ENCODE results near the gene TBC1D9B.

DNA sequence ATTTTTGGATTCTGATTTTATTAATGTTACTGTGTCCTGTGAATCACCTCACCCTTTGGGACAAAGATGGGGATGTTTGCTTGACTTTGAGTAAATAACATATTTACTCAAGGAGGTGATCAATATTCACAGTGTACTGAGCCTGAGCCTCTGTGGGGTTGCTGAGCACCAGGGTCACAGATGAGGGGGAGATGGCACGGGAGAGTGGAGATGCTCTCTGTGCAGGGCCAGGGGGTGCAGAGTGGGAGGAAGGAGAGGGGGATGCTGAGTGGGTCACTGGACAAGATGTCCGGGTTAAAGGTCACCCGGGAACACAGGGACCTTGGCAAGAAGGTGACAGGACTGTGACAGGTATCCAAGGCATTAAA, 83.0 kb downstream of the TBC1D9B start:
- TF ChIP-seq ZNF124 (CRISPR knock-in tag; IDR thresholded peaks at IDR 0.05) (no peak), RCOR1 (IDR thresholded peaks at IDR 0.05; ENCODE audit: borderline replicate concordance in 1 of 2, low read depth in 2 of 2, low read length in 2 of 2) (no peak), SP1 (CRISPR knock-in tag; IDR thresholded peaks at IDR 0.05) (no peak), TGIF2 (CRISPR knock-in tag; IDR thresholded peaks at IDR 0.05) (no peak), NR1H2 (CRISPR knock-in tag; IDR thresholded peaks at IDR 0.05) (no peak), PPARD (CRISPR knock-in tag; IDR thresholded peaks at IDR 0.05) (no peak), RBFOX2 (IDR thresholded peaks at IDR 0.05; ENCODE audit: low read depth, low read length) (no peak), ZNF584 (CRISPR knock-in tag; IDR thresholded peaks at IDR 0.05; ENCODE audit: low read depth) (no peak), PHF20 (IDR thresholded peaks at IDR 0.05; ENCODE audit: partially characterized antibody) (no peak), ETS2 (tag; IDR thresholded peaks at IDR 0.05; ENCODE audit: borderline replicate concordance, poor library complexity, severe bottlenecking) (no peak), ZBTB1 (CRISPR knock-in tag; IDR thresholded peaks at IDR 0.05; ENCODE audit: borderline replicate concordance, low read depth) (no peak), NFE2 (IDR thresholded peaks at IDR 0.05; ENCODE audit: low read depth) (no peak)
- TF ChIP-seq, protein P1, sequence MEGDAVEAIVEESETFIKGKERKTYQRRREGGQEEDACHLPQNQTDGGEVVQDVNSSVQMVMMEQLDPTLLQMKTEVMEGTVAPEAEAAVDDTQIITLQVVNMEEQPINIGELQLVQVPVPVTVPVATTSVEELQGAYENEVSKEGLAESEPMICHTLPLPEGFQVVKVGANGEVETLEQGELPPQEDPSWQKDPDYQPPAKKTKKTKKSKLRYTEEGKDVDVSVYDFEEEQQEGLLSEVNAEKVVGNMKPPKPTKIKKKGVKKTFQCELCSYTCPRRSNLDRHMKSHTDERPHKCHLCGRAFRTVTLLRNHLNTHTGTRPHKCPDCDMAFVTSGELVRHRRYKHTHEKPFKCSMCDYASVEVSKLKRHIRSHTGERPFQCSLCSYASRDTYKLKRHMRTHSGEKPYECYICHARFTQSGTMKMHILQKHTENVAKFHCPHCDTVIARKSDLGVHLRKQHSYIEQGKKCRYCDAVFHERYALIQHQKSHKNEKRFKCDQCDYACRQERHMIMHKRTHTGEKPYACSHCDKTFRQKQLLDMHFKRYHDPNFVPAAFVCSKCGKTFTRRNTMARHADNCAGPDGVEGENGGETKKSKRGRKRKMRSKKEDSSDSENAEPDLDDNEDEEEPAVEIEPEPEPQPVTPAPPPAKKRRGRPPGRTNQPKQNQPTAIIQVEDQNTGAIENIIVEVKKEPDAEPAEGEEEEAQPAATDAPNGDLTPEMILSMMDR (IDR thresholded peaks at IDR 0.05 in 2 of 3, conservative IDR thresholded peaks at IDR 0.05 in 1 of 3; ENCODE audit: insufficient read depth in 2 of 3, low read depth in 1 of 3, low read length in 3 of 3) = no peak

All from K562 (cell line).